DMS114 treated with DMSO at 0.1 percent for 48 hours (cell line): ENCODE results near the gene MAML2.

ENCODE experiments used
- DNase-seq: peaks from one replicate; lab custom pipeline; 2025; ENCODE audit not compliant: unreplicated experiment; lab: John Stamatoyannopoulos, UW

MAML2 gene

GRCh38 chr11:96106645-96107044 is 236.3 kb downstream of the MAML2 start:
- DNase-seq: no peak

DNA sequence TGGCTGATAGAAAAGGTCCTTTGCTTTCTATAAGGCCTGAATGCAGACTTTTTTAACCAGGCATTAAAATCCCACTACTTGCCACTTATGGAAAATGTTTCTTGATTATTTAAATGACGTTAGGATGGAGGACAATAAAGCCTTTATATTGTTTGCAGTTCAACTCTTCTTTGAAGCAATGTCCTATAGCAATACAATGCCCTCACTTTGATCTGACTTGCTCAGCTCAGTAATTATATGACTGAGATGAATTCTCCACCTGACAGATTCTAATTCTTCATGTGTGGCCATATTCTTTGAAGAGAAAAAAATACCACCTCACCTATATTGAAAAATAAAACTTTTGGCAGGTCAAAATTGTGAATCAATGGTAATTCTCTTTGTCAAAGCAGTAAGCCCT is 237.1 kb downstream of the MAML2 start:
- DNase-seq: no peak

DNA sequence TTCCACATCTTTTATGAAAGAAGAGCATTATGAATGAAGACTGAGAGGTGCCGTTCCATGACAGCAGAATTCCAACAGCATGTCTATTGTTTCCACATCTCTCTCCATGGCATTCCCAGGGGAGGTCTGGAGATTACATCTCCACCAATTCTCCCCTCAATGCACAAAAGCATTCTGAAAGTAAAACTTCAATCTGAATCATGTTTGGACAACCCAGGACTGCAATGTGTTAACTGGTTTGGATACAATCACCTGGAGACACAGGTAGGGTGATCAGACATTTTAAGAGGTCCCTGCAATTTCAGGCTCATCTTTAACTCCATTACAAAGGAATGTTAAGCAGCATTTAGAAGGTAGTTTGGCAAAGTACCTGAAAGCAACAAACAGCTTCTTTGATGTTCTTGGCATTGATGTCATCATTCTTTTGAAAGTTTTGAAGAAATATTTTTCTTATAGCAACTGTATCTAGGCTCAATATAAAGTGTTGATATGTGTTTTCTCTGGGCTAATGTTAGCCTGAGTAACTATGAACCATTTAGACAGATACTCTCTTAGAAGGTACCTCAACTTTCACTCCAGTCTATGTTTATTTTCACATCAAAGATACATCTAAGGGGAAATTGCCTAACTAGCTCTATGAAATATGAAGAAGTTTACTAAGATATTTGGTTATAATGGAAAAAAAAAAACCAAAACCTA is 237.6 kb downstream of the MAML2 start:
- DNase-seq: no peak

DNA sequence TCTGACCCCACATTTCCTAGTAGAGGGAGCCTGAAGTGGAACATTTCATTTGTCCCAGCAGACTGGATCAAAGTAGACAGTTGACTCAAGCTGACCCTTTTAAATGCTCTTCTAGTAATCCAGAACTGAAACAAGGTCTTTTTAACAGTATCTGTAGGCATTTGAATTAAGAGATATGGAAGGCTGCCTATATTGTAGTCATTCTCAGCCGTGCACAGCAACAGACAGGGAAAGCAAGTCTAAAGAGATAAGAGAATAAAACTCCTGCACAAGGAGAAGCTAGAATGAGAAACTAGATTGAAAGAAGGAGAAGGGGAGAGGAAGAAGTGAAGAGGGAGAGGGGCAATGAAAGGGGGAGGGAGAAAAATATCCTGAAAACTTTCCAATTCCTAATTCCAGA is 238.5 kb downstream of the MAML2 start:
- no peak for DNase-seq

- no peak for DNase-seq
Observed at GRCh38 chr11:96103721-96104120, 239.3 kb downstream of the MAML2 start.

DNA sequence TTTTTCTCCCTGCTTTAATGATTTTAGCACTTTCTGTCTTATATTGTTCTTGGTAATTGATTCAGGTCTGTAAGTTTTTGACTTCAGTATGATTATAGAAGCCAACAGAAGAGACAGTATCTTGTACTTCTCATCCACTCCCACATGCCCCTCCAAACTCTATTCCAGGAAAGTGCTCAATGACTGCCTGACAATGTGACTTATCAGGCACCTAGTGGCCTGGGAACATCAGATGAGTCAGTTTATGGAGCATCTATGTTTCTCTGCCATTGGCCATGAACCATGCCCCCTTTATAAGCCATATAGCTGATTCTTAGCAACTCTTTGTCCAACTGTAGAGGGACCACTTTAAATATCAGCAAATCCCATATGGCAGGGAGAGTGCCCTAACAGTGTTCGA is 239.9 kb downstream of the MAML2 start:
- no peak for DNase-seq

GRCh38 chr11:96102664-96103078 is 240.3 kb downstream of the MAML2 start:
- DNase-seq: no peak

DNA sequence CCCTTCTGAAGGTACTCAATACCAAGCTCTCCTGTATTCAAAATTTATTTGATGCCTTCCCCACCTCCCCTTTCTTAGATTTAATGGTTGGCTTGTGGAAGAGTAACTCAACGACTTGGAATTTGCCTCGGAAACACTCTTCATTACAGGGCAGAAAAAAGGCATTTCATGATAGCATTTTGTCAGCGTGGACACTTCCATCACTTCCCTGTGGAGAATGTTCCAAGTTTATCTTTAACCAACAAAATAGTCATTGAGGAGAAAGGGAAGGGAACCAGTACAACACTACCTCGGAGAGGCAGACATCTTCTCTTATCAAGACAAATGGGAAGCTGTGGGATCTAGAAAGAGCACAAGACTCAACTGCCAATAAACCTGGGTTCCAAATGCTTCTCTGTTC is 241.8 kb downstream of the MAML2 start:
- no peak for DNase-seq

DNA sequence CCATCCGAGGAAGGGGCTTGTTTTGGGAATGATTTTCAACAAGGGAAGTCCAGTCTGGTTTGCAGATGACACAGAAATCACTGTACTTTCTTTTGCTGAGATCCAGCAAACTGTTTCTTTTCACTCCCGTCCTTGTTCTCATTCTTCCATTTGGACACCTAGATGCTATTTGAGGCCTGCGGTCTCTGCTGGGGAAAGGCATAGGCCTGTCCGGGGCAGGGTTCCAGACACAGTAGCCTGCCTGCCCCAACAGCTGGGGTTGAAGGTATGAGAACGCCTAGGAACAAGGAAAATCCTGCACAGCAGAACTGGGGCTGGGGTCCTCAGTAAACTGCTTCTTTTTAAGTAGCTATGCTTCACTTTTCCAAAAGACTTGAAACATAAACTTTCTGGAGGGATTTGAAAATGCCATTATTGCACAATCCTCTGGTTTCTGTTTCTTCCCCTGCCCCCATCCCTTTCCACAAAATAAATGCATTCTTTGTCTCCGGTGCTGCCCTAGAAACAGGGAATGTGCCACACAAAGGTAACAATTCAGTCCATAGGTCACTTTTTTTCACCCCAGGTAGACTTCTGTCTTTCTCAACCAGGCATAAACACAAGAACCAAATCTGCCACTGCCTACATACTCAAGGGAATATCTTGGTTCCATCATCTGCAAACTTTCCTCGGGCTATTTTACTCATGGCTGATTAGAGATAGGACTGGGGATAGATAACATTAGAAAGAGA is 244.3 kb downstream of the MAML2 start:
- no peak for DNase-seq

DNA sequence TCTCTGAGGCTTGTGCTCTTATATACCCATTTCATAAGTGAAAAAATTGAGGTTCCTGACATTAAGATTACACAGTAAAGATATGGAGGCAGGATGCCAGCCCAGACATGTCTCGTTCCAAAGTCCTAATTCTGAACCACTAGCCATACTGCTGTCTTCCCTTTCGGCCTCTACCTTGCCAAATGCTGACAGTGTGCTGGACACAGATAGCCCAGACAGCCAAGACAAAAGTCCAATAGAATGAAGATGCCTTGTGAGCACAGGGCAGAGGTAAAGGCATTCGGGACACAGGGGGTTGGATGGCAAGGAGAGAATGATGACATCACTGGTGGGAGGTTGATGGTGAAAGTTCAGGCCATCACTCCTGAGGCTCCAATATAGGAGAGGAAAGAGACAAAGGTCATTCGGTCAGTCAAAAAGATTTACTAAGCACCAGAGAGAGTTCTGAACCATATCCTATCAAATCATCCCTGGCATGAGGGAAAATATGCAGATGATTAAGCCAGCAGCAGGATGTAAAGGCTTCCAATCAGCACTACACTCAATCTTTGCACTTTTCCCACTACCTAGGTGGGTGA is 245.1 kb downstream of the MAML2 start:
- no peak for DNase-seq

GRCh38 chr11:96096360-96096759 is 246.6 kb downstream of the MAML2 start:
- no peak for DNase-seq

GRCh38 chr11:96095884-96096303 is 247.1 kb downstream of the MAML2 start:
- DNase-seq: no peak

DNA sequence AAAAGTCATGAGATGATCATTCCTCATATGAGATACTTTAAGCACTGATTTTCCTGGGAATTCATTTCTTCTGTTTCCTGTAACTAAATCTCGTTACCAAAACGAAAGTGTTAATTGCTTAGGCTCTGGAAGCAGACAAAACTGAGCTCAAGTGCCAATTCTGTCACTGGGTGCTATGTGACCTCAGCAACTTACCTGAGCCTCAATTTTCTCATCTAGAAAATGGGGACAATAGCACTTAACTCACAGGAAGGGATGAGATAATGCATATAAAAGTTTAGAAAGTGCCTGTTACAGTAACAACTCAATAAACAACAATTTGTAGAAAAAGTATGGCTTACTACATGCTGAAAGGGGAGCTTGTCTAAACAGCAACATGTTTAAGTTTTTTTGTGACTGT is 248.8 kb downstream of the MAML2 start:
- no peak for DNase-seq

GRCh38 chr11:96092511-96092910 is 250.5 kb downstream of the MAML2 start:
- DNase-seq: no peak

DNA sequence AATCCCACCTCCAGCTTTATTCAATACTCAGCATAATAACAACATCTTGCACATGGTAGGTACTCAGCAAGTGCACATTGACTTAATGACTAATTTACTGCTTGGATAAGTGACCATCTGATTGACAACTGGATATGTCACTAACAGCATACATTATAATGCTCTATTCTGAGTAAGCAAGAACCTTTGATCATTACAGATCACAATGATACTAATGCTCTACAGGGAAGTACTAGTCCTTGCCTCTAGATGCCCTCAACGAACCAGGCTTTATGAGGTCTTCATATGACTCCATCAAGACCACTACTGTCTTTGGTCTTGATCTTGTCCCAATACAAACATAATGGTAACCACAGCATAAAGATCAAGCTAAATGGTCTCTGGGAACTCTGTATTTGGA is 251.5 kb downstream of the MAML2 start:
- no peak for DNase-seq

GRCh38 chr11:96090711-96091110 is 252.3 kb downstream of the MAML2 start:
- DNase-seq: no peak

DNA sequence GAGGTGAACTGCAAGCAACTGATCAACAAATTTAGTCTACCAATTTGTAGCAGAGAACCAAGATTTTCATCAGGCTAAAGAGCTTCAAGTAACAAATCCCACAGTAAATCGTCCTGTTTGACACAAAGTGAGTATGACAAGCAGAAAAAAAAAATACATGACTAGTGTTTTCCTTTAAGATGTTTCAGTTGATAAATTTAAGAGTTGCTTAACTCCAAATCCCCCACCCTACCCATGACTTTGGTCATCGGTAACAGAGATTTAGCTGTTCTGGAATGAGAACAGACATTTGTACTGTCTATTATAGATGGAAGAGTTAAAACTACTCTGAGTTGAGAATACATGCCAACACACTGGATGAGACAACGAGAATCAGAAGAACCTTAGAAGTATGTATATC is 254.1 kb downstream of the MAML2 start:
- DNase-seq: no peak

- no peak for DNase-seq
Observed at GRCh38 chr11:96086111-96086510, 256.9 kb downstream of the MAML2 start.

- DNase-seq: no peak
Observed at GRCh38 chr11:96085319-96085930, 257.6 kb downstream of the MAML2 start.

DNA sequence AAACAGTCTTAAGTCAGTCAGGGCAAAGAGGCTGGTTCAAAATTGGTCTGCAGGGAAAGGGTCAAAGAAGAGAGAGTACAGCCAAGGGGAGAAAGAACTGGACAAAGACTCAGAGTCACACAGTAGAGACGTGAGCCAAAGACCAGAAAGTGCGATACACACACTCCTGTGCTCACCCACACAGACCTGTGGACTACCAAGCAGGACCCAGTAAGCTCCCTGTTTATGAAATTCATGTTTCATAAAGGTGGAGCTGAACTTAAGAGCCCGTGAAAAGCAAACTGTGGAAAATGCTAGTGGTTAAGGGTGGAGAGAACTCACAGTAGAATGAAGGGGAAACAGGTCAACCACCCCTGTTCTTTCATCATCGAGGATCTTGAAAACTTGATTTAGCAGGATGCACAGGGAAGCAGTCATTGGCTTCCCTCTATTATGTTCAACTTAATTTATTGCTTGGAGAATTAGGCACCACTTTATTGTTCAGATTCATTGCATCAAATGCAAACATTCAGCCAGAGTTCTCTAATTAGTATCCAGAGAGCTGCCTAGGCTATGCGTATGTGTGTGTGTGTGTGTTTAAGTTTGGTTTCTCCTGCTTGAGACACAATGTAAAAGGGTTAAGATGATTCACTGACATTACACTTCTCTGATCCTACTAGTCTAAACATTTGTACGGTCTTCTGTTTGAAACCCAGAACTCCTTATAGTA is 258.2 kb downstream of the MAML2 start:
- no peak for DNase-seq

GRCh38 chr11:96082936-96083335 is 260.1 kb downstream of the MAML2 start:
- no peak for DNase-seq
